Measurements from ENCODE around the gene DLGAP1.

DNA sequence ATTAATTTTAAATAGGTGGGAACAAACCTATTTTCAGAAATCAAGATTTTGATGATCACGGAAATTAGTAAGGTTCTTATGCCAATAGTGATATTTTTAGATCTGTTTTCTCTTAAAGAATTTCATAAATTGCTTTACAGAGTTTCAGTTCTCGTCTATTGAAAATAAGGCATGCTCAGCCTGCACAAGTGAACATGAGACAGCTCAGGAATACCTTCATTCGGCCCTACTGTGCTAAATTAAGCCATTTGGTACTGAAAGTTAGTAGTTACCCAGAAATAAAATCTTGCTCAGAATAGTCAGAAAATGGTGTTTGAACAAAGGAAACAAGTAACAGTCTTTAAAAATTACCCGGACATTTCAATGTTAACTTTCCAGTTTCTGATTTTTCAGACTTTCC, 60.4 kb downstream of the DLGAP1 start:
- TF ChIP-seq, protein P1, sequence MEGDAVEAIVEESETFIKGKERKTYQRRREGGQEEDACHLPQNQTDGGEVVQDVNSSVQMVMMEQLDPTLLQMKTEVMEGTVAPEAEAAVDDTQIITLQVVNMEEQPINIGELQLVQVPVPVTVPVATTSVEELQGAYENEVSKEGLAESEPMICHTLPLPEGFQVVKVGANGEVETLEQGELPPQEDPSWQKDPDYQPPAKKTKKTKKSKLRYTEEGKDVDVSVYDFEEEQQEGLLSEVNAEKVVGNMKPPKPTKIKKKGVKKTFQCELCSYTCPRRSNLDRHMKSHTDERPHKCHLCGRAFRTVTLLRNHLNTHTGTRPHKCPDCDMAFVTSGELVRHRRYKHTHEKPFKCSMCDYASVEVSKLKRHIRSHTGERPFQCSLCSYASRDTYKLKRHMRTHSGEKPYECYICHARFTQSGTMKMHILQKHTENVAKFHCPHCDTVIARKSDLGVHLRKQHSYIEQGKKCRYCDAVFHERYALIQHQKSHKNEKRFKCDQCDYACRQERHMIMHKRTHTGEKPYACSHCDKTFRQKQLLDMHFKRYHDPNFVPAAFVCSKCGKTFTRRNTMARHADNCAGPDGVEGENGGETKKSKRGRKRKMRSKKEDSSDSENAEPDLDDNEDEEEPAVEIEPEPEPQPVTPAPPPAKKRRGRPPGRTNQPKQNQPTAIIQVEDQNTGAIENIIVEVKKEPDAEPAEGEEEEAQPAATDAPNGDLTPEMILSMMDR (conservative IDR thresholded peaks at IDR 0.05; ENCODE audit: low read depth, low read length), result no peak
- TF ChIP-seq, protein P2, sequence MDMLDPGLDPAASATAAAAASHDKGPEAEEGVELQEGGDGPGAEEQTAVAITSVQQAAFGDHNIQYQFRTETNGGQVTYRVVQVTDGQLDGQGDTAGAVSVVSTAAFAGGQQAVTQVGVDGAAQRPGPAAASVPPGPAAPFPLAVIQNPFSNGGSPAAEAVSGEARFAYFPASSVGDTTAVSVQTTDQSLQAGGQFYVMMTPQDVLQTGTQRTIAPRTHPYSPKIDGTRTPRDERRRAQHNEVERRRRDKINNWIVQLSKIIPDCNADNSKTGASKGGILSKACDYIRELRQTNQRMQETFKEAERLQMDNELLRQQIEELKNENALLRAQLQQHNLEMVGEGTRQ (IDR thresholded peaks at IDR 0.05; ENCODE audit: low read depth, low read length), result no peak
- TF ChIP-seq MXI1 (IDR thresholded peaks at IDR 0.05; ENCODE audit: borderline replicate concordance, low read depth, low read length) (no peak), FOS (IDR thresholded peaks at IDR 0.05; ENCODE audit: low read depth, low read length) (no peak)
